Mesothelial cell of epicardium (in vitro differentiated cells): ENCODE results near the gene MSANTD1. TPM values are rescaled to one million over a fixed set of nuclear protein-coding genes. Genes with fewer than 3 reads are reported as not detected.

ENCODE experiments used
- DNase-seq, 2 experiments: peaks; one replicate each; pipeline ENCODE4 v3.0.0; 2021; ENCODE audit warnings: low spot score in 2 of 2; ENCODE audit not compliant: unreplicated experiment in 2 of 2
- H3K27ac Mint-ChIP-seq: 2 replicates; pipeline ENCODE4 v1.8.0; 2021; ENCODE audit warnings: mixed read lengths
- H3K27me3 Mint-ChIP-seq: 2 replicates; pipeline ENCODE4 v1.8.0; 2021; ENCODE audit warnings: low read depth, mixed read lengths
- H3K36me3 Mint-ChIP-seq: 2 replicates; pipeline ENCODE4 v1.8.0; 2021; ENCODE audit warnings: mixed read lengths
- H3K4me1 Mint-ChIP-seq: 2 replicates; pipeline ENCODE4 v1.8.0; 2021; ENCODE audit warnings: mixed read lengths
- H3K4me3 Mint-ChIP-seq: 2 replicates; pipeline ENCODE4 v1.8.0; 2021; ENCODE audit warnings: mild to moderate bottlenecking, moderate library complexity, mixed read lengths
- H3K9me3 Mint-ChIP-seq: 2 replicates; pipeline ENCODE4 v1.8.0; 2021; ENCODE audit warnings: mixed read lengths
- total RNA-seq: library from RNA; stranded (reverse); gene quantifications from 3 replicates; pipeline ENCODE4 v1.2.1, GENCODE V29; 2021
- TF ChIP-seq, protein P1 (sequence below): fragments of 200-600 bp; sonication (generic); IDR thresholded peaks from one replicate; pipeline ENCODE4 v1.5.0; 2021; ENCODE audit warnings: antibody characterized with exemption; ENCODE audit not compliant: unreplicated experiment

Gene MSANTD1
- 2.5 to 3.1 TPM (median 2.6 TPM) in 3 replicates for total RNA-seq

DNA sequence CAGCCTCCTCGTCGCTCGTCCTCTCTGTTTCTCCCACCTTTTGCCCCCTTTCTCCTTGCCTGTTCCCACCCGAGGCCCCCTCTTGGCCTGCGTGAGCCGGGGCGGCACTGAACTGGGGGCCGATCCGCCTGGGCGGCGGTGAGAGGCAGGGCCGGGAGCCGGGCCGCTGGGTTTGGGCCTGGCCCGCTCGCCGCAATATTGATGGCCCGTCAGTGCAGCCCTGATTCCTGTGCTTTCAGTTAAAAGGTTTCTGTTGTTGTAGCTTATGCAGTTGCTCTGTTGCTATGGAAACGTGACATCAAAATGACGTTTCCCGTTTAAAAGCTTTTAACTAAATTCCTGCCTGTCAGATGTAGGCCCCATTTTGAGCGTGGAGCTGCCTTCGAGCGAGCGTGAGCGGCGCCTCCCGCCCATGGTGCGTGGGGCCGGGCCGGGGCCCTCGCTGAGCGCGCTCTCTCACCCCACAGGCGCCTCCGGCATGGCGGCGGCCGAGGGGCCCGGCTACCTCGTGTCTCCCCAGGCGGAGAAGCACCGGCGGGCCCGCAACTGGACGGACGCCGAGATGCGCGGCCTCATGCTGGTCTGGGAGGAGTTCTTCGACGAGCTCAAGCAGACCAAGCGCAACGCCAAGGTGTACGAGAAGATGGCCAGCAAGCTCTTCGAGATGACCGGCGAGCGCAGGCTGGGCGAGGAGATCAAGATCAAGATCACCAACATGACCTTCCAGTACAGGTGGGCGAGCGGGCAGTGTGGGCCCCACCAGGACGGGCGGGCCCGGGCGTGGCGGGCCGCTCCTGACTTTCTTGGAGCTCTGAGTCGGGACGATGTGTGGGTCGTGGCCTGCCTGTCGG, at the start of gene MSANTD1:
Gene MSANTD1, plus strand, starts transcription at position 349 of the 851 bp plus-strand sequence. Its CDS starts 64 bp downstream, at position 413.
- Mint-ChIP-seq H3K9me3 (no peaks in the 10 kb centered on the region), H3K27ac (peak within 1 kb of the TSS; percentile 61), H3K4me1 (peaks cover 13% of the 10 kb centered on the region), H3K4me3 (no peak within 1 kb of the TSS), H3K27me3 (no peaks in the 10 kb centered on the region), H3K36me3 (no peaks in the 10 kb centered on the region)
- TF ChIP-seq, protein P1, sequence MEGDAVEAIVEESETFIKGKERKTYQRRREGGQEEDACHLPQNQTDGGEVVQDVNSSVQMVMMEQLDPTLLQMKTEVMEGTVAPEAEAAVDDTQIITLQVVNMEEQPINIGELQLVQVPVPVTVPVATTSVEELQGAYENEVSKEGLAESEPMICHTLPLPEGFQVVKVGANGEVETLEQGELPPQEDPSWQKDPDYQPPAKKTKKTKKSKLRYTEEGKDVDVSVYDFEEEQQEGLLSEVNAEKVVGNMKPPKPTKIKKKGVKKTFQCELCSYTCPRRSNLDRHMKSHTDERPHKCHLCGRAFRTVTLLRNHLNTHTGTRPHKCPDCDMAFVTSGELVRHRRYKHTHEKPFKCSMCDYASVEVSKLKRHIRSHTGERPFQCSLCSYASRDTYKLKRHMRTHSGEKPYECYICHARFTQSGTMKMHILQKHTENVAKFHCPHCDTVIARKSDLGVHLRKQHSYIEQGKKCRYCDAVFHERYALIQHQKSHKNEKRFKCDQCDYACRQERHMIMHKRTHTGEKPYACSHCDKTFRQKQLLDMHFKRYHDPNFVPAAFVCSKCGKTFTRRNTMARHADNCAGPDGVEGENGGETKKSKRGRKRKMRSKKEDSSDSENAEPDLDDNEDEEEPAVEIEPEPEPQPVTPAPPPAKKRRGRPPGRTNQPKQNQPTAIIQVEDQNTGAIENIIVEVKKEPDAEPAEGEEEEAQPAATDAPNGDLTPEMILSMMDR, result no peak
- DNase-seq, result no peak

DNA sequence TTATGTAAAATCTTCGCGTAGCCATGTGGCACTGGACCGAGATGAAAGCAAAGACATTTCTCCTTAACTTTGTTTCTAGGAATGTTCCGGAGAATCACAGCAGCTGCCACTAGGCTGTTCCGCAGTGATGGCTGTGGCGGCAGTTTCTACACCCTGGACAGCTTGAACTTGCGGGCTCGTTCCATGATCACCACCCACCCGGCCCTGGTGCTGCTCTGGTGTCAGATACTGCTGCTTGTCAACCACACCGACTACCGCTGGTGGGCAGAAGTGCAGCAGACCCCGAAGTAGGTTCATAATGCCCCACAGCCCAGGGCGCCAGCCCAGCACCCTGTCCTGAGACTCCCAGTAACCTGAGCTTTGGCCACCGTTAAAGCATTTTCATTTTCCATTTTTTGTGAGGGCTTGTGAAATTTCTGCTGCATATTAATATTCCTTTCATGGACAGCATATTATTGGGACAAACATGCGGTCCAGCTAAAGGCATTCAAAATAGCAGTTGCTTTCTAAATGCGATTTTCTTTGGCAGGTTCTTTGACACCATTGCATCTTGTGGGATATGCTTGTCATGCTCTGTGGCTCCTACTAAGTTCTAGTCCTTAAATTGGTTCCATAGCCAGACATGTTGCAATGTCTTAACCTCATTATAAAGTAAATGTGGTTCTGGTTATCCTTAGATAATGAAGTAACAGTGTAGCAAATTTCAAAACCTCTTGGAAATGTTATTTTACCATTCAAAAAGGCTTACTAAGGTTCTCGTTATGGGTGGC, 49.1 kb upstream of the MSANTD1 start:
- H3K9me3 Mint-ChIP-seq, result no peaks in the 10 kb centered on the region
- peaks cover 15% of the 10 kb centered on the region for H3K36me3 Mint-ChIP-seq
- TF ChIP-seq, protein P1, result no peak
- H3K4me1 Mint-ChIP-seq, result peaks cover 1% of the 10 kb centered on the region
- H3K27me3 Mint-ChIP-seq, result no peaks in the 10 kb centered on the region
- no peak overlapping the region for H3K27ac Mint-ChIP-seq
- no peak for DNase-seq
- H3K4me3 Mint-ChIP-seq, result no peak overlapping the region

DNA sequence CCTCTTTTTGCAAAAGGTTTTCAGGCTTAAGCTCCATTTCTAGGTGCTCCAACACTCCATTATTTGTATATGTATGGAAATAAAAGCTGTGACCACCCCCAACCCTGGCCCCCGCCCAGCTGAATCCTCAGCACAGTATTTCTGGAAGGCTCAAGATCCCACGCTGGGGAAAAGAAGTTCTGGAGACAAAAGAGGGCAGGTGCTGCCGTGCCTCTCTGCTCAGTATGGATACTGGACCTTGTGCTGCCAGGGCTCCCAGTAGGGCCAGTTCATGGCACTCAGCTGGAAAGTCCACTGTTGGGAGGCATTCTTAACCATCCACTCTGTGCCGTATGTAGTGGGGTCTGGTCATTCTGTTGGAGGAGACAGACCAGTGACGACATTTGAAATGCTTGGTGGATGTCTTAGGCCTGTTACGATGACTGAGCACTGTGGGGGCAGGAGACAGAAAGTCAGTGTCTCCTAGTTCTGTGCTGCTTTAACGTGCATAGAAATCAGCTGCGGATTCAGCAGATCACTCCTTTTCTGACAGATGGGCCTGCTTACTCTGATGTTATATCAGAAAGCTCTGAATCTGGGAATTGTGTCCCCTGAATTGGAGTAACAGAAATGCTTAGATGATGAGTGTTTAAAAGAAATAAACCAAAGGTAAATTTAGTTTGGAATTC, 48.4 kb upstream of the MSANTD1 start:
- Mint-ChIP-seq H3K4me1 (peaks cover 1% of the 10 kb centered on the region), H3K9me3 (no peaks in the 10 kb centered on the region), H3K4me3 (no peak overlapping the region), H3K27me3 (no peaks in the 10 kb centered on the region), H3K27ac (no peak overlapping the region), H3K36me3 (peaks cover 13% of the 10 kb centered on the region)
- TF ChIP-seq, protein P1, result no peak
- no peak for DNase-seq

DNA sequence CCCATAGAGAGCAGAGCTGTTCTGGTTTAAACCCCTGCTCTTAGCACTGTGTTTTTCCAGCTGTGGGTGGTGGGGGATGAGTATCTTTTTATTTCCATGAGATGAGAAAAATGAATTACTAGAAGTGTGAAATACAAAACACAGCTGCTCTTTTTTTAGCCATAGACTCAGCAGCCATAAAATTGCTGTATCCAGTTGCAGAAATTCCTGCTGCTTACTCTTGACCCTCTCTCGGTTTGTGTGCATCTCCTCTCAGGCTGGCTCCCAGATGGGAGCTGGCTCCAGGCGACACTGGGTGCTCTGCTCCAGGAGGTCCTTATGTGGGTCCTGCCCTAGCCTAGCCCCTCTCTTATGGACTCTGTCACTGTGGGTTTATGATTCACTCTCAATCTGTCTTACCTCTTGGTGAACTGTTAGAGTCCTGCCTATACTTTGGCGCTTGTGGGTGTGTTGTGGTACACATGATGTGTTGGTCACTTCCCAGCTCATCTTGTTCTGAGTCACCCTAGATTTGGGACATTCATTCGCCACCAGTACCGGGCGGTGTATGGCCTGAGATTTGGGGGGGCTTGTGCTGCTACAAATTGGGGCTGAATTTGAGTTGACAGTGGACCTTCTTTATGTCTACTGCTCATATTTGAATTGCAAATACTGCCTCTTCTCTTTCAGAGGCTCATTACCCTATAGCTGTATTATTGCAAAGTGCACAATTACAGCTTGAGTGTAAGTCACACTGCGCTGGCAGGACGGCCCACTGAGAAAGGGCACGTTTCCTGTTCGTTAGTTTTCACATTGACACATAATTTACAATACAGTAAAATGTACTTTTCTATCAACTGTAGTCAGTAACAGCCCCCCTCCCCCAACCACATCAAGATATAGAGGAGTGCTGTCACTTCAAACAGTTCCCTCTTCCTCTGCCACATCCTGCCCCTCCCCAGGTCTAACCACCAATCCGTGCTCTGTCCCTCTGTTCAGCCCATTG, 46.9 kb upstream of the MSANTD1 start:
- TF ChIP-seq, protein P1, result no peak
- Mint-ChIP-seq H3K9me3 (no peaks in the 10 kb centered on the region), H3K4me3 (no peak overlapping the region), H3K4me1 (peaks cover 1% of the 10 kb centered on the region), H3K27me3 (no peaks in the 10 kb centered on the region), H3K27ac (peak overlapping the region; percentile 76), H3K36me3 (peaks cover 17% of the 10 kb centered on the region)
- no peak for DNase-seq
